HepG2 (cell line): ENCODE measurements around the gene JPH3. TPM values are rescaled to one million over a fixed set of nuclear protein-coding genes. Genes with fewer than 3 reads are reported as not detected.

Experiments used
- PHF5A ChIP-seq: IDR thresholded peaks from one replicate; pipeline ENCODE4 v1.6.1; 2018; ENCODE audit warnings: low read depth, missing genetic modification reagents; ENCODE audit not compliant: unreplicated experiment
- PITX1 ChIP-seq: sonication (generic); formaldehyde crosslinking; IDR thresholded peaks from 2 replicates; pipeline ENCODE4 v1.5.1; 2020; ENCODE audit warnings: mild to moderate bottlenecking, missing genetic modification reagents
- SAFB2 ChIP-seq: sonication (generic); formaldehyde crosslinking; IDR thresholded peaks from 2 replicates; pipeline ENCODE4 v1.5.1; 2020; ENCODE audit warnings: missing genetic modification reagents, low read depth, mild to moderate bottlenecking, borderline replicate concordance
- SNRNP70 ChIP-seq: fragments of 200-400 bp; formaldehyde crosslinking; IDR thresholded peaks from 2 replicates; pipeline ENCODE4 v1.6.1; 2017; ENCODE audit warnings: mild to moderate bottlenecking, low read depth, low read length, moderate library complexity
- TAF1 ChIP-seq: sonication (generic); formaldehyde crosslinking; IDR thresholded peaks from 2 replicates; pipeline ENCODE4 v1.4.0; 2020; ENCODE audit warnings: missing genetic modification reagents
- ZNF614 ChIP-seq: IDR thresholded peaks from 2 replicates; pipeline ENCODE4 v1.6.1; 2018; ENCODE audit warnings: missing biosample characterization, missing genetic modification reagents, inconsistent platforms, borderline replicate concordance
- ZNF780A ChIP-seq: sonication (generic); formaldehyde crosslinking; IDR thresholded peaks from 2 replicates; pipeline ENCODE4 v1.8.0; 2022; ENCODE audit warnings: mild to moderate bottlenecking, missing genetic modification reagents, moderate library complexity
- polyA plus RNA-seq, 8 experiments: library from polyadenylated mRNA; depleted of rRNA in 3 of 8; stranded (reverse) in 7 of 8; unstranded in 1 of 8; fragments of >200 nt; fragmentation: Illumina TruSeq in 4 of 8; extraction: Trizol in 4 of 8; gene quantifications; 2 replicates each; pipeline versions ENCODE4 v1.2.1 to v1.2.3, GENCODE V29; 2011 to 2016; ENCODE audit warnings: low read depth in 4 of 8, missing spikeins in 1 of 8, mixed read lengths in 1 of 8; ENCODE audit not compliant: insufficient read depth in 1 of 8
- total RNA-seq, 5 experiments: library from RNA; depleted of rRNA; stranded (reverse); fragments of >200 nt; fragmentation: Illumina TruSeq; extraction: Trizol; gene quantifications; 2 replicates each; pipeline ENCODE4 v1.2.3, GENCODE V29; 2016; ENCODE audit warnings: low read depth in 1 of 5
- TF ChIP-seq, protein P1 (sequence below): sonication (generic); formaldehyde crosslinking; IDR thresholded peaks from 2 replicates; pipeline ENCODE4 v1.4.0; 2020; ENCODE audit warnings: missing genetic modification reagents
- TF ChIP-seq, protein P2 (sequence below): sonication (generic); formaldehyde crosslinking; IDR thresholded peaks from 2 replicates; pipeline ENCODE4 v1.5.1; 2020; ENCODE audit warnings: missing genetic modification reagents, mild to moderate bottlenecking, borderline replicate concordance
- TF ChIP-seq, protein P3 (sequence below): sonication (generic); formaldehyde crosslinking; IDR thresholded peaks from 2 replicates; pipeline ENCODE4 v1.4.0; 2020; ENCODE audit warnings: missing genetic modification reagents
- TF ChIP-seq, protein P4 (sequence below): sonication (generic); formaldehyde crosslinking; IDR thresholded peaks from 2 replicates; pipeline ENCODE4 v1.4.0; 2020; ENCODE audit warnings: missing genetic modification reagents
- TF ChIP-seq, protein P5 (sequence below), 2 experiments: sonication (generic) in 1 of 2; formaldehyde crosslinking in 1 of 2; IDR thresholded peaks; 2 replicates each; pipeline versions ENCODE4 v1.4.0 to v1.6.1; 2018 to 2020; ENCODE audit warnings: missing genetic modification reagents in 2 of 2, borderline replicate concordance in 1 of 2, low read depth in 1 of 2, mild to moderate bottlenecking in 1 of 2, missing biosample characterization in 1 of 2

JPH3 gene
- total and polyA plus RNA-seq, 2 of the 13 experiments (the other 11 are each of a cell fraction or from before 2014, with no cell fraction given), result not detected

DNA sequence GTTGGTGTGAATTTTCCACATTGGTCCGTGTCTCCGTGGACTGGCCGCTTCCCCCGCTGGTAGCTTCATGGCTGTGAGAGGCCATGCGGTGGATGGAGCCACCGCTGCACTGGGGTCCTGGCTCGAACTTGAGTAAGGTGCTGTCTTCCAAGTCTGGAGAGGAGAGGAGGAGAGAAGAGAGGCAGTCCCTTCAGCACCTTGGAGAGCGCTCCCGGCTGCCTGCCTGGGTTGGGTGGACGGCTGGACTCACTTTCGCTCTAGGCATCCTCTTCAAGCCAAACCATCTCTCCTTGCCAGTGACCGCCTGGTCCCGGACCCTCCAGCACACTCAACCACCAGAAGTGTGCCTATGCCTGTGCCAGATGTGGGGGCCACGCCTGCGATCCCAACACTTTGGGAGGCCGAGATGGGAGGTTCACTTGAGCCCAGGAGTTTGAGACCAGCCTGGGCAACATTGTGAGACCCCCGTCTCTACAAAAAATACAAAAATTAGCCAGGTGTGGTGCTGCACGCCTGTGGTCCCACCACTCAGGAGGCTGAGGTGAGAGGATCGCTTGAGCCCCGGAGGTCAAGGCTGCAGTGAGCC lies 6.2 kb downstream of the JPH3 start (continued):
- TF ChIP-seq, protein P1, sequence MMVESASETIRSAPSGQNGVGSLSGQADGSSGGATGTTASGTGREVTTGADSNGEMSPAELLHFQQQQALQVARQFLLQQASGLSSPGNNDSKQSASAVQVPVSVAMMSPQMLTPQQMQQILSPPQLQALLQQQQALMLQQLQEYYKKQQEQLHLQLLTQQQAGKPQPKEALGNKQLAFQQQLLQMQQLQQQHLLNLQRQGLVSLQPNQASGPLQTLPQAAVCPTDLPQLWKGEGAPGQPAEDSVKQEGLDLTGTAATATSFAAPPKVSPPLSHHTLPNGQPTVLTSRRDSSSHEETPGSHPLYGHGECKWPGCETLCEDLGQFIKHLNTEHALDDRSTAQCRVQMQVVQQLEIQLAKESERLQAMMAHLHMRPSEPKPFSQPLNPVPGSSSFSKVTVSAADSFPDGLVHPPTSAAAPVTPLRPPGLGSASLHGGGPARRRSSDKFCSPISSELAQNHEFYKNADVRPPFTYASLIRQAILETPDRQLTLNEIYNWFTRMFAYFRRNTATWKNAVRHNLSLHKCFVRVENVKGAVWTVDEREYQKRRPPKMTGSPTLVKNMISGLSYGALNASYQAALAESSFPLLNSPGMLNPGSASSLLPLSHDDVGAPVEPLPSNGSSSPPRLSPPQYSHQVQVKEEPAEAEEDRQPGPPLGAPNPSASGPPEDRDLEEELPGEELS (CRISPR knock-in tag), result no peak
- TF ChIP-seq, protein P2, sequence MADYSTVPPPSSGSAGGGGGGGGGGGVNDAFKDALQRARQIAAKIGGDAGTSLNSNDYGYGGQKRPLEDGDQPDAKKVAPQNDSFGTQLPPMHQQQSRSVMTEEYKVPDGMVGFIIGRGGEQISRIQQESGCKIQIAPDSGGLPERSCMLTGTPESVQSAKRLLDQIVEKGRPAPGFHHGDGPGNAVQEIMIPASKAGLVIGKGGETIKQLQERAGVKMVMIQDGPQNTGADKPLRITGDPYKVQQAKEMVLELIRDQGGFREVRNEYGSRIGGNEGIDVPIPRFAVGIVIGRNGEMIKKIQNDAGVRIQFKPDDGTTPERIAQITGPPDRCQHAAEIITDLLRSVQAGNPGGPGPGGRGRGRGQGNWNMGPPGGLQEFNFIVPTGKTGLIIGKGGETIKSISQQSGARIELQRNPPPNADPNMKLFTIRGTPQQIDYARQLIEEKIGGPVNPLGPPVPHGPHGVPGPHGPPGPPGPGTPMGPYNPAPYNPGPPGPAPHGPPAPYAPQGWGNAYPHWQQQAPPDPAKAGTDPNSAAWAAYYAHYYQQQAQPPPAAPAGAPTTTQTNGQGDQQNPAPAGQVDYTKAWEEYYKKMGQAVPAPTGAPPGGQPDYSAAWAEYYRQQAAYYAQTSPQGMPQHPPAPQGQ (CRISPR knock-in tag), result no peak
- TF ChIP-seq, protein P3, sequence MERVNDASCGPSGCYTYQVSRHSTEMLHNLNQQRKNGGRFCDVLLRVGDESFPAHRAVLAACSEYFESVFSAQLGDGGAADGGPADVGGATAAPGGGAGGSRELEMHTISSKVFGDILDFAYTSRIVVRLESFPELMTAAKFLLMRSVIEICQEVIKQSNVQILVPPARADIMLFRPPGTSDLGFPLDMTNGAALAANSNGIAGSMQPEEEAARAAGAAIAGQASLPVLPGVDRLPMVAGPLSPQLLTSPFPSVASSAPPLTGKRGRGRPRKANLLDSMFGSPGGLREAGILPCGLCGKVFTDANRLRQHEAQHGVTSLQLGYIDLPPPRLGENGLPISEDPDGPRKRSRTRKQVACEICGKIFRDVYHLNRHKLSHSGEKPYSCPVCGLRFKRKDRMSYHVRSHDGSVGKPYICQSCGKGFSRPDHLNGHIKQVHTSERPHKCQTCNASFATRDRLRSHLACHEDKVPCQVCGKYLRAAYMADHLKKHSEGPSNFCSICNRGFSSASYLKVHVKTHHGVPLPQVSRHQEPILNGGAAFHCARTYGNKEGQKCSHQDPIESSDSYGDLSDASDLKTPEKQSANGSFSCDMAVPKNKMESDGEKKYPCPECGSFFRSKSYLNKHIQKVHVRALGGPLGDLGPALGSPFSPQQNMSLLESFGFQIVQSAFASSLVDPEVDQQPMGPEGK, result peak; percentile 41; the same call in 1 of the 2 replicates
- TF ChIP-seq PITX1 (CRISPR knock-in tag) (peak; percentile 71; the same call in 1 of the 2 replicates), SAFB2 (no peak), PHF5A (CRISPR knock-in tag) (no peak), ZNF780A (CRISPR knock-in tag) (peak; percentile 69; the same call in 1 of the 2 replicates), SNRNP70 (no peak), TAF1 (CRISPR knock-in tag) (0 out of 2 replicates have a peak, but pooled peaks have one; percentile 36), ZNF614 (CRISPR knock-in tag) (peak; percentile 42; the same call in 1 of the 2 replicates)
- TF ChIP-seq, protein P4, sequence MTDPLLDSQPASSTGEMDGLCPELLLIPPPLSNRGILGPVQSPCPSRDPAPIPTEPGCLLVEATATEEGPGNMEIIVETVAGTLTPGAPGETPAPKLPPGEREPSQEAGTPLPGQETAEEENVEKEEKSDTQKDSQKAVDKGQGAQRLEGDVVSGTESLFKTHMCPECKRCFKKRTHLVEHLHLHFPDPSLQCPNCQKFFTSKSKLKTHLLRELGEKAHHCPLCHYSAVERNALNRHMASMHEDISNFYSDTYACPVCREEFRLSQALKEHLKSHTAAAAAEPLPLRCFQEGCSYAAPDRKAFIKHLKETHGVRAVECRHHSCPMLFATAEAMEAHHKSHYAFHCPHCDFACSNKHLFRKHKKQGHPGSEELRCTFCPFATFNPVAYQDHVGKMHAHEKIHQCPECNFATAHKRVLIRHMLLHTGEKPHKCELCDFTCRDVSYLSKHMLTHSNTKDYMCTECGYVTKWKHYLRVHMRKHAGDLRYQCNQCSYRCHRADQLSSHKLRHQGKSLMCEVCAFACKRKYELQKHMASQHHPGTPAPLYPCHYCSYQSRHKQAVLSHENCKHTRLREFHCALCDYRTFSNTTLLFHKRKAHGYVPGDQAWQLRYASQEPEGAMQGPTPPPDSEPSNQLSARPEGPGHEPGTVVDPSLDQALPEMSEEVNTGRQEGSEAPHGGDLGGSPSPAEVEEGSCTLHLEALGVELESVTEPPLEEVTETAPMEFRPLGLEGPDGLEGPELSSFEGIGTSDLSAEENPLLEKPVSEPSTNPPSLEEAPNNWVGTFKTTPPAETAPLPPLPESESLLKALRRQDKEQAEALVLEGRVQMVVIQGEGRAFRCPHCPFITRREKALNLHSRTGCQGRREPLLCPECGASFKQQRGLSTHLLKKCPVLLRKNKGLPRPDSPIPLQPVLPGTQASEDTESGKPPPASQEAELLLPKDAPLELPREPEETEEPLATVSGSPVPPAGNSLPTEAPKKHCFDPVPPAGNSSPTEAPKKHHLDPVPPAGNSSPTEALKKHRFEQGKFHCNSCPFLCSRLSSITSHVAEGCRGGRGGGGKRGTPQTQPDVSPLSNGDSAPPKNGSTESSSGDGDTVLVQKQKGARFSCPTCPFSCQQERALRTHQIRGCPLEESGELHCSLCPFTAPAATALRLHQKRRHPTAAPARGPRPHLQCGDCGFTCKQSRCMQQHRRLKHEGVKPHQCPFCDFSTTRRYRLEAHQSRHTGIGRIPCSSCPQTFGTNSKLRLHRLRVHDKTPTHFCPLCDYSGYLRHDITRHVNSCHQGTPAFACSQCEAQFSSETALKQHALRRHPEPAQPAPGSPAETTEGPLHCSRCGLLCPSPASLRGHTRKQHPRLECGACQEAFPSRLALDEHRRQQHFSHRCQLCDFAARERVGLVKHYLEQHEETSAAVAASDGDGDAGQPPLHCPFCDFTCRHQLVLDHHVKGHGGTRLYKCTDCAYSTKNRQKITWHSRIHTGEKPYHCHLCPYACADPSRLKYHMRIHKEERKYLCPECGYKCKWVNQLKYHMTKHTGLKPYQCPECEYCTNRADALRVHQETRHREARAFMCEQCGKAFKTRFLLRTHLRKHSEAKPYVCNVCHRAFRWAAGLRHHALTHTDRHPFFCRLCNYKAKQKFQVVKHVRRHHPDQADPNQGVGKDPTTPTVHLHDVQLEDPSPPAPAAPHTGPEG (CRISPR knock-in tag), result peak; percentile 74; the same call in 1 of the 2 replicates
- TF ChIP-seq, protein P5, sequence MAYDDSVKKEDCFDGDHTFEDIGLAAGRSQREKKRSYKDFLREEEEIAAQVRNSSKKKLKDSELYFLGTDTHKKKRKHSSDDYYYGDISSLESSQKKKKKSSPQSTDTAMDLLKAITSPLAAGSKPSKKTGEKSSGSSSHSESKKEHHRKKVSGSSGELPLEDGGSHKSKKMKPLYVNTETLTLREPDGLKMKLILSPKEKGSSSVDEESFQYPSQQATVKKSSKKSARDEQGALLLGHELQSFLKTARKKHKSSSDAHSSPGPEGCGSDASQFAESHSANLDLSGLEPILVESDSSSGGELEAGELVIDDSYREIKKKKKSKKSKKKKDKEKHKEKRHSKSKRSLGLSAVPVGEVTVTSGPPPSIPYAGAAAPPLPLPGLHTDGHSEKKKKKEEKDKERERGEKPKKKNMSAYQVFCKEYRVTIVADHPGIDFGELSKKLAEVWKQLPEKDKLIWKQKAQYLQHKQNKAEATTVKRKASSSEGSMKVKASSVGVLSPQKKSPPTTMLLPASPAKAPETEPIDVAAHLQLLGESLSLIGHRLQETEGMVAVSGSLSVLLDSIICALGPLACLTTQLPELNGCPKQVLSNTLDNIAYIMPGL (CRISPR knock-in tag; IDR thresholded peaks at IDR 0.05; ENCODE audit: borderline replicate concordance in 1 of 2, low read depth in 1 of 2), result 0 out of 4 replicates have a peak, but pooled peaks of 1 of the 2 experiments have one; percentile 39
